ENCODE measurements around the gene PARP12. TPM values are rescaled to one million over a fixed set of nuclear protein-coding genes. Genes with fewer than 3 reads are reported as not detected.

Gene PARP12
- total RNA-seq, 3 donors from 2014 or later: 13.6 to 18.6 (median 14.5) TPM

- DNase-seq: no peak
- H3K4me3 Mint-ChIP-seq: no peak overlapping the region
Observed at GRCh38 chr7:140006600-140006999, 56.2 kb downstream of the PARP12 start.

DNA sequence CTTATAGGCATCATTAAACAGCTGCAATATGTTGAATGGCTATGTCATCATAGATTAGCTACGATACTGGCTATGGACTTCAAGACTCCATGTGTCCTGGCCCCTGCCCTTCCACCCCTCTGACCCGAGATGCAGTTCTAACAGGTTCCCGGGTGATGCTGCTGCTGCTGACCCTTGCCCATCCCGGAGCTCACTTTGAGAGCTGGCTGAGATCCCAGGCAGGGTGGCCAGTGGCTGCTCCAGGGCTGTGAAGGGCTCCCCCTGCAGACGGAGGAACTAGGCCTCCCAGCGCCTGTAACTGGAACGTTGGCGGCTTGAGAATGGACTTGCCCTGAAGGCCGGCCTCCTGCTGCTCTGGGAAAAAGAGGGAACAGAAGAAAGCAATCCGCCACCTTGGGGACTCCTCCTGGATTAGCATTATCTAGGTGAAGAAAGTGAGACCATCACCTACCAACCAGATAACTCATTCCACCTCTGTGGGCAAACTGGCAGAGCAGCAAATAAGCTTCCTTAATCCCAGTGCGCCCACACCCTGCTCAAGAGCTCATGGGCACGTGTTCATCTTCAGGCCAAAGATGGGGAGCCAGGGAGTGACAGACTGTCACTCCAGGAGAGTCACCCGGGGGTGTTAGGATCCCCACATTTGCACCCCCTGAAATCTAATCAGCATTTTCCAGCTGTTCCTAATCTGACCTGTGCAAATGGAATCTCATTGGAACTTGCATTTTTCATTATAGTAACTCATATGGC is 56.8 kb downstream of the PARP12 start:
- Mint-ChIP-seq H3K27me3 (ENCODE audit: low read depth) (no peaks in the 10 kb centered on the region), H3K36me3 (ENCODE audit: insufficient read depth) (no peaks in the 10 kb centered on the region), H3K4me1 (ENCODE audit: low read depth) (no peaks in the 10 kb centered on the region), H3K4me3 (no peak overlapping the region), H3K9me3 (no peaks in the 10 kb centered on the region)
- no peak for ATAC-seq
- no peak for DNase-seq

More at GRCh38 chr7:140006600-140006999, 56.2 kb downstream of the PARP12 start:
- no peaks in the 10 kb centered on the region for H3K36me3 Mint-ChIP-seq (ENCODE audit: insufficient read depth)
- H3K9me3 Mint-ChIP-seq: no peaks in the 10 kb centered on the region
- no peaks in the 10 kb centered on the region for H3K27me3 Mint-ChIP-seq (ENCODE audit: low read depth)
- no peaks in the 10 kb centered on the region for H3K4me1 Mint-ChIP-seq (ENCODE audit: low read depth)
- ATAC-seq: no peak

DNA sequence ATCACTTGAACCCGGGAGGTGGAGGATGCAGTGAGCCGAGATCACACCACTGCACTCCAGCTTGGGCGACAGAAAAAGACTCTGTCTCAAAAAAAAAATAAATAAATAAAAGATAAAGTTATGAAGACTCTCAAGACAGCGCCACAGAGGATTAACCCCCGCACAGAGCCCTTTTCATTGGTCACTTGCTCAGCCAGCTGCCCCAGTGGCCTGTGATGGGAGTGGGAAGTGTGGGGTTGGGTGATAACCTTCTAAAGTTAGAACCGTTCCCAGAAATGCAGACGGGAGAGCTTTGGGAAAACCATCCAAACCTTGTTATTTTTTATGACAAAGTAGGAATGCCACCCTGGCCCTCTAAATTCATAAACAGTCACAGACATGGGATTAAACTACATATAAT is 57.4 kb downstream of the PARP12 start:
- H3K4me1 Mint-ChIP-seq (ENCODE audit: low read depth): no peaks in the 10 kb centered on the region
- H3K36me3 Mint-ChIP-seq (ENCODE audit: insufficient read depth): no peaks in the 10 kb centered on the region
- ATAC-seq (no peak), DNase-seq (no peak)
- H3K27me3 Mint-ChIP-seq (ENCODE audit: low read depth): no peaks in the 10 kb centered on the region
- H3K4me3 Mint-ChIP-seq: no peak overlapping the region
- no peaks in the 10 kb centered on the region for H3K9me3 Mint-ChIP-seq

DNA sequence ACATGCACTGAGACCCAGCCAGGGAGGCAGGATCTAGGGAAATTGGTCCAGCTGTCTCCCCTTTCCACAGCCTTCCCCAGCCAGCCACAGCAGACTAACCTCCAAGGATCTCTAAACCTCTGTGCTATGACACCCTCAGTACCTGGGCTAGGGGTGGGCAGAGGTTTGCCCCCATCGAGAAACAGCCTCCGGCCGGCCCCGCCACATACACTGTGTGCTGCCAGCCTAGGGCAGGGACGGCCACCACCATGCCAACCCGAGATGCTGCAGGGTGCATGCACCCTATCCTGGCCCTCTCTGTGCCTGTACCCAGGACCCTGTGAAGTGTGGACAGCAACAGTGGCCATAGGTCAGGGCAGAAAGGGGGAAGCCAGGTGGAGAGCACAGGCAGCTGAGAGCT is 58.1 kb downstream of the PARP12 start:
- Mint-ChIP-seq H3K27me3 (ENCODE audit: low read depth) (no peaks in the 10 kb centered on the region), H3K9me3 (no peaks in the 10 kb centered on the region), H3K4me3 (no peak overlapping the region), H3K4me1 (ENCODE audit: low read depth) (no peaks in the 10 kb centered on the region), H3K36me3 (ENCODE audit: insufficient read depth) (no peaks in the 10 kb centered on the region)
- DNase-seq: no peak
- no peak for ATAC-seq

- no peaks in the 10 kb centered on the region for H3K4me1 Mint-ChIP-seq (ENCODE audit: low read depth)
- no peaks in the 10 kb centered on the region for H3K9me3 Mint-ChIP-seq
- H3K4me3 Mint-ChIP-seq: no peak overlapping the region
- DNase-seq: no peak
- no peaks in the 10 kb centered on the region for H3K27me3 Mint-ChIP-seq (ENCODE audit: low read depth)
- ATAC-seq: no peak
- no peaks in the 10 kb centered on the region for H3K36me3 Mint-ChIP-seq (ENCODE audit: insufficient read depth)
Observed at GRCh38 chr7:140003913-140004382, 58.8 kb downstream of the PARP12 start.

- ATAC-seq (no peak), DNase-seq (no peak)
- no peaks in the 10 kb centered on the region for H3K9me3 Mint-ChIP-seq
- H3K4me1 Mint-ChIP-seq (ENCODE audit: low read depth): no peaks in the 10 kb centered on the region
- no peak overlapping the region for H3K4me3 Mint-ChIP-seq
- H3K27me3 Mint-ChIP-seq (ENCODE audit: low read depth): no peaks in the 10 kb centered on the region
- no peaks in the 10 kb centered on the region for H3K36me3 Mint-ChIP-seq (ENCODE audit: insufficient read depth)
Observed at GRCh38 chr7:140000666-140001268, 62.0 kb downstream of the PARP12 start.

DNA sequence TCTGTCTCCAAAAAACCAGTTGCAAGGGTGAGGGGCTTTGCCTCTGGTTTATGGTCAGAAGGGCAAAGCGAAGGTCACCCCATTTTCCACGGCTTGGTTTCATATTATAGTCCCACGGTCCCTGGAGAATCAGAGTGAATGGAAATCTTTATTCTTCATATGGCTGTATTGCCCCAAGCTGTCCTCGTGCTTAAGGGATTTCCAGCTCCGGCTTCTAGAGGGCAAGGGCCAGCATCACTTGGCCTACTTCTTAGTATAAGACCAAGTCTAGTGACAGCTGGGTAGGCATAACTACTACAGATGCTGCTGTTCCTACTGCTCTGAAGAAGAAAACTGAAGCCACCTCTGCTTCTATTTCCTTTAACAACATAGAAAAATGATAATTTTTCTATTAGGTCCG is 63.2 kb downstream of the PARP12 start:
- no peaks in the 10 kb centered on the region for H3K27me3 Mint-ChIP-seq (ENCODE audit: low read depth)
- H3K4me1 Mint-ChIP-seq (ENCODE audit: low read depth): no peaks in the 10 kb centered on the region
- DNase-seq: no peak
- no peaks in the 10 kb centered on the region for H3K9me3 Mint-ChIP-seq
- ATAC-seq: no peak
- no peaks in the 10 kb centered on the region for H3K36me3 Mint-ChIP-seq (ENCODE audit: insufficient read depth)
- H3K4me3 Mint-ChIP-seq: no peak overlapping the region

GRCh38 chr7:139998572-139998971 is 64.2 kb downstream of the PARP12 start:
- no peaks in the 10 kb centered on the region for H3K27me3 Mint-ChIP-seq (ENCODE audit: low read depth)
- DNase-seq: no peak
- ATAC-seq: no peak
- no peaks in the 10 kb centered on the region for H3K36me3 Mint-ChIP-seq (ENCODE audit: insufficient read depth)
- H3K4me1 Mint-ChIP-seq (ENCODE audit: low read depth): no peaks in the 10 kb centered on the region
- H3K9me3 Mint-ChIP-seq: no peaks in the 10 kb centered on the region
- H3K4me3 Mint-ChIP-seq: no peak overlapping the region

GRCh38 chr7:139995017-139995915 is 67.5 kb downstream of the PARP12 start:
- Mint-ChIP-seq H3K27me3 (ENCODE audit: low read depth) (no peaks in the 10 kb centered on the region), H3K9me3 (no peaks in the 10 kb centered on the region), H3K4me3 (no peak overlapping the region), H3K36me3 (ENCODE audit: insufficient read depth) (no peaks in the 10 kb centered on the region), H3K4me1 (ENCODE audit: low read depth) (no peaks in the 10 kb centered on the region)
- DNase-seq (no peak), ATAC-seq (no peak)

DNA sequence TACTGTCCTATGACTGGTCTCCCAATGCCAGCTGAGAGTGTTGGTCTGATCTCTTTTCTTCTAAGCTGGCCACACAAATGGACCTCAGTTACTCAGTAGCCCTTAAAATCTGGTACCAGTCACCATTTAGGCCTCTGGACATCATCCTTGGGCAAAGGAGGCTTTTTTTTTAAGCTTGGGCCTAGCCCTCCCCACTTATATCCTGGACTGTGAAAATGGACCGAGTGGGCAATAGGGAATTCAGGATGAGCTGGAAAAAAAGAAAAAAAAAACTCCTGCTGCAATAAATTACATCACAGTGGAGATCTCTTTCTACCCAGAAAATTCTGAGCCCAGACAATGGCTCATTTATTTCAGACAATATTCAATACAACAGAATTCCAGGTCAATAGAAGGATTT is 68.4 kb downstream of the PARP12 start:
- H3K4me3 Mint-ChIP-seq: no peak overlapping the region
- DNase-seq (no peak), ATAC-seq (no peak)
- no peaks in the 10 kb centered on the region for H3K4me1 Mint-ChIP-seq (ENCODE audit: low read depth)
- H3K9me3 Mint-ChIP-seq: no peaks in the 10 kb centered on the region
- no peaks in the 10 kb centered on the region for H3K36me3 Mint-ChIP-seq (ENCODE audit: insufficient read depth)
- no peaks in the 10 kb centered on the region for H3K27me3 Mint-ChIP-seq (ENCODE audit: low read depth)

DNA sequence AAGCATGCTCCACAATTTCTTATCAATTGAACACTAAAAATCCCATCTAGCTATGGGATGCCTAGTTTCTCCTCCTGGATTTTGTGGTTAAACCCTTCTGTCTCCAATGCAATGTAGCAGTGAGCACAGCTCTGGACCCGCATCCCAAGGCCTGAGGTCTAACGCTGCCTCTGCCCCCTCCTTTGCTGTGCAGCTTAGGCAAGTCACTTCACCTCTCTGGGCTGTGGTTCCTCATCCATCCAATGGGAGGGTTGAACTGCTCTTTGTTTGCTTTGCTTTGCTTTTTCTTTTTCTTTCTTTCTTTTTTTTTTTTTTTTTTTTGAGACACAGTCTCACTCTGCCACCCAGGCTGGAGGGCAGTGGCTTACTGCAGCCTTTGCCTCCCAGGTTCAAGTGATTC is 69.2 kb downstream of the PARP12 start:
- H3K9me3 Mint-ChIP-seq: no peaks in the 10 kb centered on the region
- H3K4me3 Mint-ChIP-seq: no peak overlapping the region
- no peaks in the 10 kb centered on the region for H3K27me3 Mint-ChIP-seq (ENCODE audit: low read depth)
- DNase-seq (no peak), ATAC-seq (no peak)
- H3K36me3 Mint-ChIP-seq (ENCODE audit: insufficient read depth): no peaks in the 10 kb centered on the region
- H3K4me1 Mint-ChIP-seq (ENCODE audit: low read depth): no peaks in the 10 kb centered on the region

- Mint-ChIP-seq H3K4me1 (ENCODE audit: low read depth) (no peaks in the 10 kb centered on the region), H3K9me3 (no peaks in the 10 kb centered on the region), H3K27me3 (ENCODE audit: low read depth) (no peaks in the 10 kb centered on the region), H3K36me3 (ENCODE audit: insufficient read depth) (no peaks in the 10 kb centered on the region), H3K4me3 (no peak overlapping the region)
- ATAC-seq: no peak
- no peak for DNase-seq
Observed at GRCh38 chr7:139993169-139993568, 69.6 kb downstream of the PARP12 start.

- Mint-ChIP-seq H3K36me3 (ENCODE audit: insufficient read depth) (no peaks in the 10 kb centered on the region), H3K9me3 (no peaks in the 10 kb centered on the region), H3K4me3 (no peak overlapping the region), H3K27me3 (ENCODE audit: low read depth) (no peaks in the 10 kb centered on the region), H3K4me1 (ENCODE audit: low read depth) (no peaks in the 10 kb centered on the region)
- DNase-seq (no peak), ATAC-seq (no peak)
Observed at GRCh38 chr7:139992353-139993044, 70.3 kb downstream of the PARP12 start.

GRCh38 chr7:139991911-139992310 is 70.8 kb downstream of the PARP12 start:
- no peaks in the 10 kb centered on the region for H3K9me3 Mint-ChIP-seq
- DNase-seq (no peak), ATAC-seq (no peak)
- H3K36me3 Mint-ChIP-seq (ENCODE audit: insufficient read depth): no peaks in the 10 kb centered on the region
- no peak overlapping the region for H3K4me3 Mint-ChIP-seq
- no peaks in the 10 kb centered on the region for H3K27me3 Mint-ChIP-seq (ENCODE audit: low read depth)
- H3K4me1 Mint-ChIP-seq (ENCODE audit: low read depth): no peaks in the 10 kb centered on the region

All from activated T-cell treated with anti-CD3 and anti-CD28 coated beads, Interleukin-2, amount 50 U/mL, for 4 hours (primary cell).